IMR-90 (cell line): Measurements from ENCODE around the gene KANSL3.
"Not testable (repeated sequence)": the region's sequence is repeated elsewhere in the genome, so short reads cannot be mapped to it uniquely, and the experiment has no call there.

Source experiments
- BHLHE40 ChIP-seq: fragments of 150-350 bp; IDR thresholded peaks from 2 replicates; pipeline ENCODE4 v1.6.1; 2016; ENCODE audit warnings: mild to moderate bottlenecking, low read depth, low read length
- CEBPB ChIP-seq: IDR thresholded peaks from 2 replicates; pipeline ENCODE4 v1.6.1; 2012; ENCODE audit warnings: low read depth, low read length, improper control_type of control experiment
- CHD1 ChIP-seq: IDR thresholded peaks from 2 replicates; pipeline ENCODE4 v1.6.1; 2012; ENCODE audit warnings: low read depth, low read length, improper control_type of control experiment
- CTCF ChIP-seq: conservative IDR thresholded peaks from 2 replicates; pipeline ENCODE4 v1.5.1; 2012; ENCODE audit warnings: mild to moderate bottlenecking, low read depth, low read length, improper control_type of control experiment
- ELK1 ChIP-seq: fragments of 150-350 bp; IDR thresholded peaks from 2 replicates; pipeline ENCODE4 v1.6.1; 2016; ENCODE audit warnings: low read depth, mild to moderate bottlenecking, low read length, moderate library complexity, borderline replicate concordance
- FOS ChIP-seq: fragments of 150-350 bp; IDR thresholded peaks from 2 replicates; pipeline ENCODE4 v1.6.1; 2016; ENCODE audit warnings: low read depth, low read length
- MAZ ChIP-seq: IDR thresholded peaks from 2 replicates; pipeline ENCODE4 v1.6.1; 2012; ENCODE audit warnings: low read depth, mild to moderate bottlenecking, low read length, improper control_type of control experiment, moderate library complexity, borderline replicate concordance
- POLR2A ChIP-seq: IDR thresholded peaks from 2 replicates; pipeline ENCODE4 v1.6.1; 2012; ENCODE audit warnings: mild to moderate bottlenecking, low read depth, low read length
- RAD21 ChIP-seq: IDR thresholded peaks from 2 replicates; pipeline ENCODE4 v1.6.1; 2012; ENCODE audit warnings: low read length, improper control_type of control experiment
- RFX5 ChIP-seq: IDR thresholded peaks from 2 replicates; pipeline ENCODE4 v1.8.0; 2012; ENCODE audit warnings: low read depth, mild to moderate bottlenecking, low read length, moderate library complexity
- SMC3 ChIP-seq: fragments of 150-350 bp; IDR thresholded peaks from 2 replicates; pipeline ENCODE4 v1.6.1; 2016; ENCODE audit warnings: low read depth, mild to moderate bottlenecking, antibody characterized with exemption, low read length, moderate library complexity
- USF2 ChIP-seq: fragments of 150-350 bp; IDR thresholded peaks from 2 replicates; pipeline ENCODE4 v1.6.1; 2017; ENCODE audit warnings: mild to moderate bottlenecking, antibody characterized with exemption, low read length, low read depth

- TF ChIP-seq CTCF, POLR2A, RAD21, CHD1, FOS, RFX5, MAZ, CEBPB, USF2, BHLHE40, ELK1, SMC3: not testable (repeated sequence)
These were observed 16.7 kb upstream of the KANSL3 start for GRCh38 chr2:96654791-96655190.
